Sigmoid colon (tissue), 7 donors: ENCODE data around the gene JAKMIP2. TPM values are rescaled to one million over a fixed set of nuclear protein-coding genes. Genes with fewer than 3 reads are reported as not detected.

Experiments
- DNase-seq: peaks from one replicate; pipeline ENCODE4 v3.0.0-alpha.2; 2019
- H3K27ac ChIP-seq, 4 donors: fragments of 200-600 bp; sonication (generic); one replicate each; pipeline ENCODE4 v1.5.1; 2016 to 2019; ENCODE audit warnings: mild to moderate bottlenecking in 1 of 4
- H3K27me3 ChIP-seq, 3 donors: fragments of 200-600 bp; sonication (generic); one replicate each; pipeline ENCODE4 v1.5.1; 2019; ENCODE audit warnings: mild to moderate bottlenecking in 1 of 3
- H3K36me3 ChIP-seq, 4 donors: fragments of 200-600 bp; sonication (generic); one replicate each; pipeline ENCODE4 v1.5.1; 2016 to 2019
- H3K4me1 ChIP-seq, 4 donors: fragments of 200-600 bp; sonication (generic); one replicate each; pipeline ENCODE4 v1.5.1; 2017 to 2019
- H3K4me3 ChIP-seq, 4 donors: fragments of 200-600 bp; sonication (generic); one replicate each; pipeline ENCODE4 v1.5.1; 2017 to 2019; ENCODE audit warnings: mild to moderate bottlenecking in 2 of 4, moderate library complexity in 1 of 4
- H3K9me3 ChIP-seq, 4 donors: fragments of 200-600 bp in 3 of 4; sonication (generic) in 3 of 4; one replicate each; pipeline versions ENCODE4 v1.5.1 to v1.6.1; 2013 to 2019
- EP300 ChIP-seq, 4 donors: sonication (generic); formaldehyde crosslinking; IDR thresholded peaks; one replicate each; pipeline ENCODE4 v1.6.1; 2017; ENCODE audit warnings: antibody characterized with exemption in 4 of 4
- POLR2A ChIP-seq, 2 donors: fragments of 450-650 bp; IDR thresholded peaks; one replicate each; pipeline ENCODE4 v1.6.1; 2016; ENCODE audit warnings: antibody characterized with exemption in 2 of 2, mild to moderate bottlenecking in 2 of 2, moderate library complexity in 2 of 2
- POLR2AphosphoS5 ChIP-seq, 4 donors: sonication (generic); formaldehyde crosslinking; IDR thresholded peaks; one replicate each; pipeline ENCODE4 v1.6.1; 2017; ENCODE audit warnings: antibody characterized with exemption in 4 of 4
- WGBS, 2 donors: extraction: QIAGEN DNeasy Blood & Tissue Kit; methylation state at CpG; one replicate each; pipeline ENCODE4 v1.1.7; 2013; 5-methylcytosine and 5-hydroxymethylcytosine counted together
- intact Hi-C: fragments of 100-400 bp; cut with DNase I; formaldehyde crosslinking; loops from one replicate; pipeline ENCODE4 v1.15.1; 2023
- polyA plus RNA-seq, 3 donors: library from polyadenylated mRNA; stranded (reverse); fragments of 200-250 nt; gene quantifications; one replicate each; pipeline ENCODE4 v1.2.3, GENCODE V29; 2013
- total RNA-seq, 4 donors: library from RNA; depleted of rRNA; stranded (reverse); fragments of >200 nt; gene quantifications; one replicate each; pipeline ENCODE4 v1.1.0, GENCODE V29; 2016
- TF ChIP-seq, protein P1 (sequence below), 4 experiments: fragments of 450-650 bp in 3 of 4; fragments of 200-600 bp in 1 of 4; IDR thresholded peaks; one replicate each; pipeline ENCODE4 v1.5.1; 2016 to 2019; ENCODE audit warnings: antibody characterized with exemption in 4 of 4, mild to moderate bottlenecking in 3 of 4, moderate library complexity in 2 of 4
- donor health status: healthy with polysubstance abuse.
- donor health status: Bipolar disorder and iron deficiency.
- donor health status: healthy.

The JAKMIP2 gene
- total and polyA plus RNA-seq, 7 donors, result under 0.01 to 8.9 (median 2.8) TPM; not detected in 1

DNA sequence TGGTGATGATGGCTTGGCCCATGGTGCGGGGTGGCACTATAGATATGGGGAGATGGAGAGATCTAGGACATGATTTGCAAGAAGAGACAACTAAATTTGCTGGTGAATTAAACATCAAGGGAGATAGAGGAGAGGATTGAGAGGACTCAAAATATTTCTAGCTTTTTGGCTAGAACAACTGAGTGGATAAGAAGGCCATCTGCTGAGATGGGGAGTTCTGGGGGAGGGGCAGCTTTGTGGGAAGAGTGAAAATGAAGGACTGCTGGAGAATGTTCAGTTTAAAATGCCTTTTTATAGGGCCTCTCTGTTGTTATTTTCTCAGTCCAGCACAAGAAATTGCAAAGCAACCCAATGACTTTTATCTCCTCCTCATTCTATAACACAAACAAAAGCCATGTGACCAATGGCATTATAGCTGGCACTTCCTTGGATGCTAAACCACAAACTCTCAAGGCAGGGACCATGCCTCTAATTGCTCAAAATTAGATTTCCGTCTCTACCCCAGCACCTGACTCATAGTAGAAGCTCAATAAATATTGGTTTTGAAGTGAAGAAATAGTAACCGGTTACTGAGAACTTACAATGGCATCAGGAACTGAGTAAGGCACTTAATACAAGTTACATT, 29.8 kb downstream of the JAKMIP2 start:
- TF ChIP-seq, protein P1, sequence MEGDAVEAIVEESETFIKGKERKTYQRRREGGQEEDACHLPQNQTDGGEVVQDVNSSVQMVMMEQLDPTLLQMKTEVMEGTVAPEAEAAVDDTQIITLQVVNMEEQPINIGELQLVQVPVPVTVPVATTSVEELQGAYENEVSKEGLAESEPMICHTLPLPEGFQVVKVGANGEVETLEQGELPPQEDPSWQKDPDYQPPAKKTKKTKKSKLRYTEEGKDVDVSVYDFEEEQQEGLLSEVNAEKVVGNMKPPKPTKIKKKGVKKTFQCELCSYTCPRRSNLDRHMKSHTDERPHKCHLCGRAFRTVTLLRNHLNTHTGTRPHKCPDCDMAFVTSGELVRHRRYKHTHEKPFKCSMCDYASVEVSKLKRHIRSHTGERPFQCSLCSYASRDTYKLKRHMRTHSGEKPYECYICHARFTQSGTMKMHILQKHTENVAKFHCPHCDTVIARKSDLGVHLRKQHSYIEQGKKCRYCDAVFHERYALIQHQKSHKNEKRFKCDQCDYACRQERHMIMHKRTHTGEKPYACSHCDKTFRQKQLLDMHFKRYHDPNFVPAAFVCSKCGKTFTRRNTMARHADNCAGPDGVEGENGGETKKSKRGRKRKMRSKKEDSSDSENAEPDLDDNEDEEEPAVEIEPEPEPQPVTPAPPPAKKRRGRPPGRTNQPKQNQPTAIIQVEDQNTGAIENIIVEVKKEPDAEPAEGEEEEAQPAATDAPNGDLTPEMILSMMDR (IDR thresholded peaks at IDR 0.05), result no peak
- TF ChIP-seq EP300 (IDR thresholded peaks at IDR 0.05) (no peak), POLR2AphosphoS5 (IDR thresholded peaks at IDR 0.05) (no peak)
- WGBS, 2 donors, result 85 to 90% methylated on average over 3 of the region's 3 CpGs
- intact Hi-C loops, result loop anchor here (5.0 kb wide), 2 partner anchors 35 to 85 kb away; no protein-coding TSS in a partner anchor
- H3K4me3 ChIP-seq, result no peak overlapping the region
- H3K9me3 ChIP-seq, result no peaks in the 10 kb centered on the region
- H3K4me1 ChIP-seq, result peaks cover 0 to 23% (median 19%) of the 10 kb centered on the region in 4 donors
- peak overlapping the region in 3 of 4 donors; percentile 64 to 81 (median 77) for H3K27ac ChIP-seq
- H3K27me3 ChIP-seq, result no peaks in the 10 kb centered on the region
- no peak for DNase-seq
- no peaks in the 10 kb centered on the region for H3K36me3 ChIP-seq

DNA sequence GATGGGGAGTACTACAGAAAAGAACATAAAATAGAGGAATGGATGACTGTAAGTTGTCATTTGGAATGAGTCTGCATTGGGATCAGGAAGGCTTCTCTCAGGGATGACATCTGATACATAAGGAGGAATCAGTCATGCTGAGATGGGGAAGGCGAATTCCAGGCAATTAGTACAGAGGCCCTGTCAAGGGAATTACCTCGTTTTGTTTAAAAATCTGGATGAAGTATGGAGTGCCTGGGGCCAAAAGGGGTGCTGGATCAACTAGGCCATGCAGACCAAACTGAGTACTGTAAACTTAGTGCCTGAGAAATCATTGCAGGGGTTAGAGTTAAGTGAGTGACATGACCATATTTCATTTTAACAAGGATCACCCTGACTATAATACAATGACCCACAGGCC, 30.5 kb downstream of the JAKMIP2 start:
- Histone ChIP-seq H3K27ac (peak overlapping the region in 3 of 4 donors; percentile 64 to 81 (median 77)), H3K4me3 (no peak overlapping the region), H3K36me3 (no peaks in the 10 kb centered on the region), H3K27me3 (no peaks in the 10 kb centered on the region), H3K9me3 (no peaks in the 10 kb centered on the region), H3K4me1 (peaks cover 0 to 23% (median 19%) of the 10 kb centered on the region in 4 donors)
- 75 to 87% methylated on average over 2 of the region's 2 CpGs for WGBS, 2 donors
- intact Hi-C loops, result loop anchor here (5.0 kb wide), 2 partner anchors 35 to 85 kb away; no protein-coding TSS in a partner anchor
- TF ChIP-seq EP300 (IDR thresholded peaks at IDR 0.05), result no peak
- no peak for TF ChIP-seq POLR2AphosphoS5 (IDR thresholded peaks at IDR 0.05)
- no peak for DNase-seq

DNA sequence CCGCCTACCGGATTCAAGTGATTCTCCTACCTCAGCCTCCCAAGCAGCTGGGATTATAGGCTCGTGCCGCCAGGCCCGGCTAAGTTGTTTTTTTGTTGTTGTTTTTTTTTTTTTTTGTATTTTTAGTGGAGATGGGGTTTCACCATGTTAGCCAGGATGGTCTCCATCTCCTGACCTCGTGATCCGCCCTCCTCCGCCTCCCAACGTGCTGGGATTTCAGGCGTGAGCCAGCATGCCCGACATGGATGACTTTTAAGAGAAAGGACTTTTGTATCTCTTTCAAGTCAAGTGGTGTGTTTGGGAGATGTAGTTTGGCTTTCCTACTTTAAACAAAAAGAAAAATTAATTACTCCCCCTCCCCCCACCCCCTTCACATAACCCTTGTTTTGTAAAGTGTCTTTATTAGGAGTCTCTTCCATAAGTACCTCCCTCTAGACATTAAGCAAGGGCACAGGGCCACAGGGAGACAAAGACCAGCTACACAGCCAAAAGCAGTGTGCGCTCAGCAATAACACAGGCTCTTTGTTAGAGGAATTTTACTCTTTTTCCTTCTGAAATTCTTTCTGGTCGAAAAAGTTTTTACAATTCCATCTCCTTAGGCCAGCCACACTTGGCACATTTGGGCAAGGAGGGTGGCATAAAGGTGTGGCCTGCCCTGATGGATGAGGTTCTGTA, 31.2 kb downstream of the JAKMIP2 start:
- H3K36me3 ChIP-seq, result no peaks in the 10 kb centered on the region
- no peaks in the 10 kb centered on the region for H3K27me3 ChIP-seq
- peak in 1 of 4 donors; percentile 41 for TF ChIP-seq EP300 (IDR thresholded peaks at IDR 0.05)
- TF ChIP-seq POLR2A (IDR thresholded peaks at IDR 0.05), result no peak
- peak; percentile 53 to 77 (median 65) for TF ChIP-seq POLR2AphosphoS5 (IDR thresholded peaks at IDR 0.05)
- 86 to 90% methylated on average over 13 of the region's 13 CpGs for WGBS, 2 donors
- peak; percentile 85 for DNase-seq
- H3K27ac ChIP-seq, result peak overlapping the region in 3 of 4 donors; percentile 64 to 81 (median 77)
- H3K4me1 ChIP-seq, result peaks cover 0 to 23% (median 19%) of the 10 kb centered on the region in 4 donors
- intact Hi-C loops, result loop anchor here (5.0 kb wide), 2 partner anchors 36 to 84 kb away; no protein-coding TSS in a partner anchor
- H3K4me3 ChIP-seq, result no peak overlapping the region
- no peaks in the 10 kb centered on the region for H3K9me3 ChIP-seq

DNA sequence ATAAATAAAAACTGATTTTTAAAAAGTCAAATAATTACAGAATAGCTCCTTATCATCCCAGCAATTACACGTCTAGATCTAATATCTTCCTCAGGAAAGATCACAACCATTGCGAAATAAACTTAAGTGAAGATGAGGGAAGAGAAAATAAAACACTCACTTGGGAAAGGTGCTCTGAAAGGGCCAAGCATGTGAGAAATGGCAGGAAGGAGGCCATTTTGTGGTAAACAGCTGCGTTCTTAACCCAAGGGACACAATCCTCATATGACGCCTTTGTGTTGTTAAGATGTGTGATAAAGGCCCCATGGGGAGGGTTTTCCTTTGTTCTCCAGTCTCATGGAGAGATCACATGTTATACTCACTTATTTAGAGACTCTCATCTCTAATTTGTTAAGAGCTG, 32.5 kb downstream of the JAKMIP2 start:
- Histone ChIP-seq H3K4me1 (peaks cover 0 to 23% (median 19%) of the 10 kb centered on the region in 4 donors), H3K36me3 (no peaks in the 10 kb centered on the region), H3K4me3 (no peak overlapping the region), H3K27me3 (no peaks in the 10 kb centered on the region), H3K9me3 (no peaks in the 10 kb centered on the region), H3K27ac (no peak overlapping the region)
- no peak for DNase-seq
- WGBS, 2 donors, result 67 to 90% methylated on average over 4 of the region's 4 CpGs
- intact Hi-C loops, result loop anchor here (5.0 kb wide), 2 partner anchors 37 to 83 kb away; no protein-coding TSS in a partner anchor
- TF ChIP-seq EP300 (IDR thresholded peaks at IDR 0.05), result no peak
- TF ChIP-seq, protein P1 (IDR thresholded peaks at IDR 0.05), result no peak
- no peak for TF ChIP-seq POLR2AphosphoS5 (IDR thresholded peaks at IDR 0.05)
- TF ChIP-seq POLR2A (IDR thresholded peaks at IDR 0.05), result no peak

DNA sequence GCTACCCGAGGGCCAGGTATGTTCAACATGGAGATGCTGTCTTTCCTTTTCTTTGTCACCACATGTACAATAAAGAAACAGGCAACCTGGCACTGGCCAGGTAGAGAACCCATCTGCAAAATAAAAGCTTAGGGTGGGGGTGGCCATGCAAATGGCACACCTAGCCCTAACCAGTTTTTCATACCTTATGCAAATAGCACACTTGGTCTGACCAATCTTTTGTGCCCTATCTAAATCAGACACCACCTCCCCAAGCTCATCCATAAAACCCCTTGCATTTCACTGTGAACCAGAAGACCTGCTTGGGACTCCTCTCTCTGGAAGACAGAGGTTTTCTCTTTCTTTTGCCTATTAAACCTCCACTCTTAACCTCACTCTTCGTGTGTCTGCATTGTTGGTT, 33.9 kb downstream of the JAKMIP2 start:
- TF ChIP-seq EP300 (IDR thresholded peaks at IDR 0.05) (no peak), POLR2AphosphoS5 (IDR thresholded peaks at IDR 0.05) (no peak), POLR2A (IDR thresholded peaks at IDR 0.05) (no peak)
- TF ChIP-seq, protein P1 (IDR thresholded peaks at IDR 0.05), result no peak
- 72 to 86% methylated on average over 2 of the region's 2 CpGs for WGBS, 2 donors
- intact Hi-C loops, result no loop called here
- peaks cover 0 to 27% (median 24%) of the 10 kb centered on the region in 4 donors for H3K4me1 ChIP-seq
- no peak for DNase-seq
- no peak overlapping the region for H3K4me3 ChIP-seq
- no peaks in the 10 kb centered on the region for H3K27me3 ChIP-seq
- H3K9me3 ChIP-seq, result no peaks in the 10 kb centered on the region
- H3K27ac ChIP-seq, result no peak overlapping the region
- no peaks in the 10 kb centered on the region for H3K36me3 ChIP-seq
